HUES64 (cell line): ENCODE results near the gene SATB2.

Experiments
- H3K27ac ChIP-seq: 2 replicates; pipeline ENCODE4 v1.7.0; 2013; ENCODE audit warnings: low read depth, low read length, inconsistent platforms
- H3K27me3 ChIP-seq: 2 replicates; pipeline ENCODE4 v1.6.1; 2013; ENCODE audit warnings: mild to moderate bottlenecking, low read length; ENCODE audit not compliant: insufficient read depth
- H3K36me3 ChIP-seq: 2 replicates; pipeline ENCODE4 v1.6.1; 2013; ENCODE audit warnings: mild to moderate bottlenecking, low read length; ENCODE audit not compliant: insufficient read depth
- H3K4me1 ChIP-seq: 2 replicates; pipeline ENCODE4 v1.6.1; 2013; ENCODE audit warnings: mild to moderate bottlenecking, low read length, moderate library complexity; ENCODE audit not compliant: insufficient read depth
- H3K4me3 ChIP-seq: 2 replicates; pipeline ENCODE4 v1.5.1; 2013; ENCODE audit warnings: mild to moderate bottlenecking, low read length, moderate library complexity
- H3K9ac ChIP-seq: 2 replicates; pipeline ENCODE4 v1.6.1; 2013; ENCODE audit warnings: mild to moderate bottlenecking, low read depth, low read length
- H3K9me3 ChIP-seq: 2 replicates; pipeline ENCODE4 v1.6.1; 2013; ENCODE audit warnings: low read depth, low read length; ENCODE audit not compliant: insufficient read depth
- WGBS: fragments of 150-250, 120-280 bp; methylation state at CpG from one replicate; pipeline ENCODE4 v1.1.7; 2013; ENCODE audit warnings: missing lambda C conversion rate; 5-methylcytosine and 5-hydroxymethylcytosine counted together

Gene SATB2

DNA sequence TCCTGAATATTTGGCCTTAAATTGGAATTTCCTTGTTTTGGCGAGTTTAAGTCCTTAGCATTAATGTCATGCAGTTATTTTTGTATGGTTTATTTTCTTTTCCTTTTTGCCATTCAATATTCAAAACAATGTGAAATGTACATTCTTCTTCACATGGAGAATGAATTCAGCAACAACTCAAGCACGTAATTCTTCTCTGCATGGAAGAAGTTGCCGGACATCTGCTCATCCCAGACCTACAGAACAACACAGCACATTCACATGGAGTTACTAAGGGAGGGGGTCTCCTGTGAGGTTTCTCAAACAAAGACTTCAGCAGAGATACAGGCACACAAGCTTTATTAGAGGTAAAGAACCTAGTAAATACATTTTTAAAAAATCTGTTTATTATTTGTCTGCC is 236.8 kb downstream of the SATB2 start:
- Histone ChIP-seq H3K4me1 (no peaks in the 10 kb centered on the region), H3K27me3 (no peaks in the 10 kb centered on the region), H3K9me3 (no peaks in the 10 kb centered on the region), H3K9ac (no peak overlapping the region), H3K4me3 (no peak overlapping the region), H3K27ac (no peak overlapping the region), H3K36me3 (no peaks in the 10 kb centered on the region)
- 100% methylated on average over 3 of the region's 3 CpGs for WGBS

DNA sequence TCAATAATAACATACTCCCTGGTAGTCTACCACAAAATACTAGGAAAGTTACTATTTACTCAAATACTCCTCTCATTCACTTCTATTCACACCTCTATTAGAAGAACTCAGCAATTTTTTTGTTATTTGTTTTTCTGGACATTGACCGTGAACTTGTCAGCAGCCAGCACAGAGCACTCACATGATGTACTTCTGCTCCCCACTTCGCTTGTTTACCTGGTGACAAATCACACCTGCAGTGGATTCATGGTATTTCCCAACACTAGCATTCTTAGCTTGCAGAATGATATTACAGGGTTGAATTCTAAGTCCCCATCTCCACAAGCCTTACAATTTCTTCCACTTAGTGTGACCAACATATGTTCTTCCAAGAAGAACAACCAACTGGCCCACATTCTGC is 238.2 kb downstream of the SATB2 start:
- WGBS: 90% methylated on average over 2 of the region's 2 CpGs
- Histone ChIP-seq H3K27ac (no peak overlapping the region), H3K4me1 (no peaks in the 10 kb centered on the region), H3K27me3 (no peaks in the 10 kb centered on the region), H3K36me3 (no peaks in the 10 kb centered on the region), H3K9ac (no peak overlapping the region), H3K4me3 (no peak overlapping the region), H3K9me3 (no peaks in the 10 kb centered on the region)
